H9 (cell line): Measurements from ENCODE around the gene KRTAP12-2. TPM values are rescaled to one million over a fixed set of nuclear protein-coding genes. Genes with fewer than 3 reads are reported as not detected.

ENCODE experiments used
- DNase-seq: peaks from one replicate; pipeline ENCODE4 v3.0.0-alpha.2; 2017
- H2AFZ ChIP-seq: one replicate; pipeline ENCODE4 v1.6.1; 2013; ENCODE audit warnings: mild to moderate bottlenecking, low read length, control low read depth, moderate library complexity
- H2AK5ac ChIP-seq: 2 replicates; pipeline ENCODE4 v1.6.1; 2013; ENCODE audit warnings: low read length, control low read depth, mixed read lengths; ENCODE audit not compliant: insufficient read length
- H2BK120ac ChIP-seq: one replicate; pipeline ENCODE4 v1.6.1; 2013; ENCODE audit warnings: low read depth, mild to moderate bottlenecking, low read length, control low read depth, inconsistent platforms; ENCODE audit not compliant: poor library complexity, severe bottlenecking
- H2BK12ac ChIP-seq: 2 replicates; pipeline ENCODE4 v1.6.1; 2013; ENCODE audit warnings: low read length, control low read depth, mixed read lengths, low read depth; ENCODE audit not compliant: insufficient read length
- H2BK15ac ChIP-seq: 2 replicates; pipeline ENCODE4 v1.6.1; 2013; ENCODE audit warnings: low read depth, low read length, control low read depth
- H2BK20ac ChIP-seq: one replicate; pipeline ENCODE4 v1.6.1; 2013; ENCODE audit warnings: low read depth, mild to moderate bottlenecking, low read length, control low read depth, inconsistent platforms; ENCODE audit not compliant: poor library complexity, severe bottlenecking
- H2BK5ac ChIP-seq: 2 replicates; pipeline ENCODE4 v1.6.1; 2013; ENCODE audit warnings: low read length, control low read depth, mixed read lengths; ENCODE audit not compliant: insufficient read length
- H3K14ac ChIP-seq: 2 replicates; pipeline ENCODE4 v1.6.1; 2013; ENCODE audit warnings: low read length, control low read depth; ENCODE audit not compliant: insufficient read depth
- H3K18ac ChIP-seq: 2 replicates; pipeline ENCODE4 v1.6.1; 2013; ENCODE audit warnings: low read depth, mild to moderate bottlenecking, mixed read lengths, low read length, control low read depth; ENCODE audit not compliant: insufficient read length
- H3K23ac ChIP-seq: 2 replicates; pipeline ENCODE4 v1.6.1; 2013; ENCODE audit warnings: low read length, control low read depth, mixed read lengths, low read depth; ENCODE audit not compliant: insufficient read length
- H3K23me2 ChIP-seq: 2 replicates; pipeline ENCODE4 v1.6.1; 2013; ENCODE audit warnings: low read depth, mild to moderate bottlenecking, mixed read lengths, low read length, control low read depth; ENCODE audit not compliant: insufficient read length, poor library complexity, severe bottlenecking
- H3K27ac ChIP-seq: 2 replicates; pipeline ENCODE4 v1.5.1; 2013; ENCODE audit warnings: low read length, control low read depth, mixed read lengths, low read depth; ENCODE audit not compliant: insufficient read length
- H3K27me3 ChIP-seq: 2 replicates; pipeline ENCODE4 v1.6.1; 2013; ENCODE audit warnings: low read length, control low read depth, inconsistent platforms; ENCODE audit not compliant: insufficient read depth
- H3K4ac ChIP-seq: 2 replicates; pipeline ENCODE4 v1.6.1; 2013; ENCODE audit warnings: low read depth, mild to moderate bottlenecking, control low read depth, inconsistent platforms, low read length, moderate library complexity
- H3K4me1 ChIP-seq: 2 replicates; pipeline ENCODE4 v1.6.1; 2013; ENCODE audit warnings: low read length, control low read depth, inconsistent platforms; ENCODE audit not compliant: insufficient read depth
- H3K4me2 ChIP-seq: 2 replicates; pipeline ENCODE4 v1.6.1; 2013; ENCODE audit warnings: low read length, control low read depth, mixed read lengths; ENCODE audit not compliant: insufficient read length, insufficient read depth
- H3K56ac ChIP-seq: 2 replicates; pipeline ENCODE4 v1.6.1; 2013; ENCODE audit warnings: low read depth, mild to moderate bottlenecking, mixed read lengths, low read length, control low read depth; ENCODE audit not compliant: insufficient read length
- H3K79me1 ChIP-seq: 2 replicates; pipeline ENCODE4 v1.6.1; 2013; ENCODE audit warnings: low read depth, mild to moderate bottlenecking, moderate library complexity, low read length, control low read depth, inconsistent platforms; ENCODE audit not compliant: insufficient read depth, poor library complexity, severe bottlenecking
- H3K79me2 ChIP-seq: 2 replicates; pipeline ENCODE4 v1.6.1; 2013; ENCODE audit warnings: low read length, control low read depth, inconsistent platforms; ENCODE audit not compliant: insufficient read depth
- H3K9ac ChIP-seq: 2 replicates; pipeline ENCODE4 v1.6.1; 2013; ENCODE audit warnings: low read length, control low read depth, mixed read lengths; ENCODE audit not compliant: insufficient read length; ENCODE audit errors: extremely low read depth
- H3K9me3 ChIP-seq: one replicate; pipeline ENCODE4 v1.6.1; 2013; ENCODE audit warnings: low read depth, low read length, inconsistent platforms; ENCODE audit not compliant: control insufficient read depth
- H3T11ph ChIP-seq: one replicate; pipeline ENCODE4 v1.6.1; 2013; ENCODE audit warnings: mild to moderate bottlenecking, low read length, control low read depth, inconsistent platforms
- H4K20me1 ChIP-seq: one replicate; pipeline ENCODE4 v1.6.1; 2013; ENCODE audit not compliant: control insufficient read depth, insufficient read length, insufficient read depth
- H4K5ac ChIP-seq: 2 replicates; pipeline ENCODE4 v1.6.1; 2013; ENCODE audit warnings: low read depth, mild to moderate bottlenecking, mixed read lengths, low read length, control low read depth; ENCODE audit not compliant: insufficient read length
- H4K8ac ChIP-seq: replicated peaks from 2 replicates; pipeline ENCODE4 v1.6.1; 2013; ENCODE audit warnings: low read length, control low read depth, mixed read lengths, low read depth; ENCODE audit not compliant: insufficient read length
- H4K91ac ChIP-seq: 2 replicates; pipeline ENCODE4 v1.6.1; 2013; ENCODE audit warnings: low read depth, mild to moderate bottlenecking, moderate library complexity, mixed read lengths, low read length, control low read depth; ENCODE audit not compliant: insufficient read length
- H3K27ac Mint-ChIP-seq, 3 experiments: 2 replicates in 2 of 3; 3 replicates in 1 of 3; pipeline ENCODE4 v1.8.0; 2020 to 2021; ENCODE audit warnings: mixed read lengths in 3 of 3, mild to moderate bottlenecking in 1 of 3, moderate library complexity in 1 of 3
- H3K27me3 Mint-ChIP-seq: 2 replicates; pipeline ENCODE4 v1.8.0; 2021; ENCODE audit warnings: low read depth, mild to moderate bottlenecking, moderate library complexity, mixed read lengths
- H3K36me3 Mint-ChIP-seq, 3 experiments: 2 replicates in 2 of 3; 3 replicates in 1 of 3; pipeline ENCODE4 v1.8.0; 2020 to 2021; ENCODE audit warnings: low read depth in 3 of 3, mixed read lengths in 3 of 3; ENCODE audit not compliant: insufficient read depth in 1 of 3
- H3K4me1 Mint-ChIP-seq, 2 experiments: 2 replicates each; pipeline ENCODE4 v1.8.0; 2020; ENCODE audit warnings: mixed read lengths in 2 of 2
- H3K4me3 Mint-ChIP-seq, 2 experiments: 2 replicates in 1 of 2; 3 replicates in 1 of 2; pipeline ENCODE4 v1.8.0; 2020 to 2021; ENCODE audit warnings: mild to moderate bottlenecking in 2 of 2, mixed read lengths in 2 of 2, moderate library complexity in 1 of 2
- H3K9me3 Mint-ChIP-seq, 2 experiments: 2 replicates in 1 of 2; 3 replicates in 1 of 2; pipeline ENCODE4 v1.8.0; 2020; ENCODE audit warnings: mild to moderate bottlenecking in 2 of 2, mixed read lengths in 2 of 2, moderate library complexity in 1 of 2
- WGBS: extraction: QIAGEN DNeasy Blood & Tissue Kit; methylation state at CpG from one replicate; pipeline ENCODE4 v1.1.7; 2013; ENCODE audit warnings: missing lambda C conversion rate, low lambda C conversion rate, mixed read lengths; ENCODE audit not compliant: insufficient read length; ENCODE audit errors: extremely low coverage; 5-methylcytosine and 5-hydroxymethylcytosine counted together
- total RNA-seq: library from RNA; stranded (reverse); gene quantifications from 2 replicates; pipeline ENCODE4 v1.2.1, GENCODE V29; 2021
- TF ChIP-seq, protein P1 (sequence below): fragments of 200-600 bp; sonication (generic); conservative IDR thresholded peaks from 3 replicates; pipeline ENCODE4 v1.8.0; 2021; ENCODE audit warnings: antibody characterized with exemption, mild to moderate bottlenecking

The KRTAP12-2 gene
- total RNA-seq, 1 experiment from 2014 or later: not detected

DNA sequence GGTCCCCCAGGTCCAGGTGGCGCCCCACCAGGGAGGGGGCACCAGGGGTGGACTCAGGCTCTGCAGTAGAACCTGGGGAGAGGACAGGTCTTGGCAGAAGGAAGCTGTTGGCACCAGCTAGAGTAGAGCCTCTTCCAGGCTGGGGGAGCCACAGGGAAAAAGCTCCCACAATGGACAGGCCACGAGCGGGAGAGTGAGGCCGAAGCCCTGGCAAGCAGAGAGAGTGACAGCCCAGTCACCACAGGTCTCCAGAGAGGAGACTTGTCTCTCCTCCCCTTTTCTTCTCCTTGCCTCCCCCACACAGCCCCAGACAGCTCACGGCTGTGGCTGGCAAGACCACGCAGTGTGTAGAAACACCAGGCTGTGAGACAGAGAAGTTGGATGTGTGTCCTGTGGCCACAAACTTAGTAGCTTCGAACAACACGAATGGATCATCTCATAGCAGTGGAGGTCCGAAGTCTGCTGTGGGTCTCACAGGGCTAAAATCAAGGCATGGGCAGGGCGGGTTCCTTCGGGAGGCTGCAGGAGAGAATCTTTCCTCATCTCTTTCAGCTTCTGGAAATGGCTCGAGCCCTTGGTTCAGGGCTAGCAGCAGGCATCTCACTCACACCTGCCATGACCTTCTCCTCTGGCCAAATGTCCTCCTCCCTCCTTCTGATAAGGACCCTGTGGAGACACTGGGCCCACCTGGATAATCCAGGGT is 15.6 kb downstream of the KRTAP12-2 start:
- Histone ChIP-seq H2AK5ac (no peak overlapping the region), H3K4ac (no peak overlapping the region), H3K23me2 (peaks cover 2% of the 10 kb centered on the region), H2BK120ac (no peak overlapping the region), H2BK12ac (no peak overlapping the region), H4K91ac (no peak overlapping the region), H2BK15ac (no peak overlapping the region), H4K8ac (no peak overlapping the region), H3K27me3 (no peaks in the 10 kb centered on the region), H3K18ac (no peak overlapping the region), H3K79me2 (no peaks in the 10 kb centered on the region), H3T11ph (no peak overlapping the region), H3K14ac (no peak overlapping the region; the same call in 1 of the 2 replicates), H2BK5ac (no peak overlapping the region), H3K4me2 (no peak overlapping the region), H3K23ac (no peak overlapping the region), H2AFZ (no peak overlapping the region), H3K9me3 (no peaks in the 10 kb centered on the region), H3K4me1 (no peaks in the 10 kb centered on the region), H3K79me1 (no peaks in the 10 kb centered on the region), H2BK20ac (no peak overlapping the region), H3K27ac (no peak overlapping the region), H3K56ac (no peak overlapping the region), H3K9ac (no peak overlapping the region), H4K5ac (no peak overlapping the region), H4K20me1 (no peaks in the 10 kb centered on the region)
- Mint-ChIP-seq H3K27ac (no peak overlapping the region; a peak in 1 of 7 replicates), H3K4me3 (no peak overlapping the region), H3K9me3 (peaks cover 4 to 11% of the 10 kb centered on the region in 2 experiments), H3K36me3 (peaks cover 5 to 6% (median 5%) of the 10 kb centered on the region in 3 experiments), H3K27me3 (peaks cover 20% of the 10 kb centered on the region), H3K4me1 (peaks cover 13 to 20% of the 10 kb centered on the region in 2 experiments)
- WGBS: no CpG with 5 or more reads among the region's 12 CpGs
- TF ChIP-seq, protein P1, sequence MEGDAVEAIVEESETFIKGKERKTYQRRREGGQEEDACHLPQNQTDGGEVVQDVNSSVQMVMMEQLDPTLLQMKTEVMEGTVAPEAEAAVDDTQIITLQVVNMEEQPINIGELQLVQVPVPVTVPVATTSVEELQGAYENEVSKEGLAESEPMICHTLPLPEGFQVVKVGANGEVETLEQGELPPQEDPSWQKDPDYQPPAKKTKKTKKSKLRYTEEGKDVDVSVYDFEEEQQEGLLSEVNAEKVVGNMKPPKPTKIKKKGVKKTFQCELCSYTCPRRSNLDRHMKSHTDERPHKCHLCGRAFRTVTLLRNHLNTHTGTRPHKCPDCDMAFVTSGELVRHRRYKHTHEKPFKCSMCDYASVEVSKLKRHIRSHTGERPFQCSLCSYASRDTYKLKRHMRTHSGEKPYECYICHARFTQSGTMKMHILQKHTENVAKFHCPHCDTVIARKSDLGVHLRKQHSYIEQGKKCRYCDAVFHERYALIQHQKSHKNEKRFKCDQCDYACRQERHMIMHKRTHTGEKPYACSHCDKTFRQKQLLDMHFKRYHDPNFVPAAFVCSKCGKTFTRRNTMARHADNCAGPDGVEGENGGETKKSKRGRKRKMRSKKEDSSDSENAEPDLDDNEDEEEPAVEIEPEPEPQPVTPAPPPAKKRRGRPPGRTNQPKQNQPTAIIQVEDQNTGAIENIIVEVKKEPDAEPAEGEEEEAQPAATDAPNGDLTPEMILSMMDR: no peak
- no peak for DNase-seq
